Suprapubic skin (tissue), 4 donors: ENCODE results near the gene PYM1.

ENCODE experiments used
- CTCF ChIP-seq, 2 donors: fragments of 200-600 bp in 1 of 2; fragments of 450-650 bp in 1 of 2; sonication (generic) in 1 of 2; IDR thresholded peaks; one replicate each; pipeline ENCODE4 v1.5.1; 2016 to 2019; ENCODE audit warnings: antibody characterized with exemption in 2 of 2, mild to moderate bottlenecking in 1 of 2, moderate library complexity in 1 of 2
- EP300 ChIP-seq: sonication (generic); formaldehyde crosslinking; IDR thresholded peaks from one replicate; pipeline ENCODE4 v1.6.1; 2017; ENCODE audit warnings: antibody characterized with exemption
- POLR2A ChIP-seq, 2 donors: fragments of 450-650 bp; IDR thresholded peaks; one replicate each; pipeline ENCODE4 v1.6.1; 2017; ENCODE audit warnings: antibody characterized with exemption in 2 of 2, mild to moderate bottlenecking in 2 of 2, moderate library complexity in 2 of 2
- POLR2AphosphoS5 ChIP-seq, 3 donors: sonication (generic); formaldehyde crosslinking; IDR thresholded peaks; one replicate each; pipeline ENCODE4 v1.6.1; 2017; ENCODE audit warnings: antibody characterized with exemption in 3 of 3

DNA sequence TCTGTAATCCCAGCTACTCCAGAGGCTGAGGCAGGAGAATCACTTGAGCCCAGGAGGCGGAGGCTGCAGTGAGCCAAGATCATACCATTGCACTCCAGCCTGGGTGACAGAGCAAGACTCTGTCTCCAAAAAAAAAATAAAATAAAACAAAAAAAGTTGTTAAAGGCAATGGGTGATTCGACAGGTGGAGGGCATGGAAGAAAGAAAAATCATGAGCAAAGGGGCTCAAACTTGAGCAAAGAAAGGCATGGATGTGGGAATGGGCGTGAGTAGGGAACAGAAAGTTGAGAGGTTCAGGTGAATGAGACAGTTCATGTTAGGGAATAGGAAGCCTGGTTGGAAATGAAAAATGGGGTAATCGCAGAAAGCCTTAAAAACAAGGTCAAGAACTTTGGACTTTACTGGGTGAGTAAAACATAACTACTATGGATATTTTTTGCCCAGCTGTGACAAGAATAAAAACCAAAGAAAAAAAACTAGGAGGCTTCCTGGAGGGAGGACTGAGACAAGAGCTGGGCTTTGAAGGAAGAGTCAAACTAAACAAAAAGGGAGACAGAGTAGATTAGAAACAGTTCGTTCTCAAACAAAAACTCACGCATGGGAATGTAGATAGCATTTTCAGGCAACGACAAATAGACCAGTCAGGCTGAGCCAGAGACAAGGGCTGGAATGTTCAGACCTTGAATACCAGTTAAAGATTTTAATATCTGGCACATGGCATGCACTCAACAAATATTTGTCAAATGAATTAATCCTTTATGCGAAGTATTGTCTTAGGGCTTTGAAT is 18.8 kb downstream of the PYM1 start:
- TF ChIP-seq EP300 (no peak), CTCF (IDR thresholded peaks at IDR 0.05) (no peak), POLR2A (IDR thresholded peaks at IDR 0.05) (no peak), POLR2AphosphoS5 (IDR thresholded peaks at IDR 0.05) (no peak)
